ENCODE results near the gene GAD1. TPM values are rescaled to one million over a fixed set of nuclear protein-coding genes. Genes with fewer than 3 reads are reported as not detected.

Gene GAD1
- total RNA-seq, 1 experiment from 2014 or later = 2.5 TPM

GRCh38 chr2:170812710-170813600 is 3.7 kb upstream of the GAD1 start:
- H3K27me3 Mint-ChIP-seq (ENCODE audit: low read depth) = peaks cover 52% of the 10 kb centered on the region

More at GRCh38 chr2:170812710-170813600, 3.7 kb upstream of the GAD1 start:
- Mint-ChIP-seq H3K36me3 (no peaks in the 10 kb centered on the region), H3K9me3 (no peaks in the 10 kb centered on the region), H3K4me1 (peaks cover 39% of the 10 kb centered on the region), H3K4me3 (peak overlapping the region; percentile 84), H3K27ac (no peak overlapping the region; the same call in 1 of the 2 replicates)
- ChIA-PET POLR2A (no interaction called here), CTCF (interaction anchor here (0.8 to 7.0 kb wide), 21 partner anchors 9 to 577 kb away, joined by 3 to 92 read pairs (median 5); partner anchors contain the start of gene SP5)
- ATAC-seq (no peak), DNase-seq (ENCODE audit: low spot score) (no peak)
- no peak for TF ChIP-seq ARID4B (CRISPR knock-in tag; IDR thresholded peaks at IDR 0.05; ENCODE audit: borderline replicate concordance)
- no peak for TF ChIP-seq MYBL2 (CRISPR knock-in tag; IDR thresholded peaks at IDR 0.05)
- TF ChIP-seq MAX (CRISPR knock-in tag; IDR thresholded peaks at IDR 0.05) = 0 out of 2 replicates have a peak, but pooled peaks have one; percentile 4
- no peak for TF ChIP-seq ZNF396 (CRISPR knock-in tag; IDR thresholded peaks at IDR 0.05; ENCODE audit: borderline replicate concordance)
- peak; percentile 40 for TF ChIP-seq CTCF (IDR thresholded peaks at IDR 0.05)
- TF ChIP-seq E2F4 (CRISPR knock-in tag; IDR thresholded peaks at IDR 0.05; ENCODE audit: borderline replicate concordance, low read depth) = no peak
- TF ChIP-seq E2F5 (CRISPR knock-in tag; IDR thresholded peaks at IDR 0.05) = no peak
- TF ChIP-seq ATF2 (CRISPR knock-in tag; IDR thresholded peaks at IDR 0.05; ENCODE audit: borderline replicate concordance, low read depth) = no peak

Data from WTC11 (cell line).